ENCODE measurements around the gene SCYL2.

The SCYL2 gene

DNA sequence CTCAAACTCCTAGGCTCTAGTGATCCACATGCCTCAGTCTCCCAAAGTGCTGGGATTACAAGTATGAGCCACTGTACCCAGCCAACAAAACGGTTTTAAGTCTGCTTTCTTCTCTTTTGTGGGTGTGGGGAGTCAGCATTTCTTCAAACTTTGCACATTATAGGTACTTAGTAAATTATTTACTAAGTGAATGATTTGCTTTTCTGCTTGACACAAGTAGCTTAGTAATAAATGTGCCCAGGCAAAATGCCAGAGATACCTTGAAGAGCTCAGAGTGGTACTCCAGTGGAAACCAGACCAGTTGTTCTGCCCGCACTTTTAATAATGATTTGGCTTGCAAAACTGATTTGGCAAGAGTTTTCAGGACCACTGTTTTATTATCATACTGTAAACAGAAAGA lies 15.1 kb upstream of the SCYL2 start:
- ATAC-seq: no peak
- TF ChIP-seq TCF4 (CRISPR knock-in tag; IDR thresholded peaks at IDR 0.05; ENCODE audit: borderline replicate concordance): no peak
- TF ChIP-seq ZNF8 (CRISPR knock-in tag; IDR thresholded peaks at IDR 0.05): no peak

GRCh38 chr12:100253437-100253836 lies 13.5 kb upstream of the SCYL2 start:
- ATAC-seq: no peak
- TF ChIP-seq GLIS3 (CRISPR knock-in tag; IDR thresholded peaks at IDR 0.05) (no peak), ISL1 (CRISPR knock-in tag; IDR thresholded peaks at IDR 0.05) (no peak), ZC3H10 (CRISPR knock-in tag; IDR thresholded peaks at IDR 0.05) (no peak), CREB5 (CRISPR knock-in tag; IDR thresholded peaks at IDR 0.05; ENCODE audit: low read depth) (no peak), ARNTL (CRISPR knock-in tag; IDR thresholded peaks at IDR 0.05; ENCODE audit: borderline replicate concordance, low read depth) (no peak), ZNF565 (CRISPR knock-in tag; conservative IDR thresholded peaks at IDR 0.05; ENCODE audit: low read depth) (no peak), TSHZ2 (CRISPR knock-in tag; IDR thresholded peaks at IDR 0.05) (no peak), ZNF70 (CRISPR knock-in tag; IDR thresholded peaks at IDR 0.05) (no peak), ZNF8 (CRISPR knock-in tag; IDR thresholded peaks at IDR 0.05) (no peak), SNAI2 (CRISPR knock-in tag; IDR thresholded peaks at IDR 0.05) (no peak), RARB (CRISPR knock-in tag; IDR thresholded peaks at IDR 0.05) (no peak), PPARA (CRISPR knock-in tag; IDR thresholded peaks at IDR 0.05; ENCODE audit: borderline replicate concordance) (no peak), CSDC2 (CRISPR knock-in tag; IDR thresholded peaks at IDR 0.05) (no peak), TOX (CRISPR knock-in tag; IDR thresholded peaks at IDR 0.05; ENCODE audit: borderline replicate concordance) (no peak), ZFP3 (CRISPR knock-in tag; IDR thresholded peaks at IDR 0.05) (no peak), CSRNP3 (CRISPR knock-in tag; IDR thresholded peaks at IDR 0.05) (no peak), TCF4 (CRISPR knock-in tag; IDR thresholded peaks at IDR 0.05; ENCODE audit: borderline replicate concordance) (no peak)
- TF ChIP-seq, protein P1, sequence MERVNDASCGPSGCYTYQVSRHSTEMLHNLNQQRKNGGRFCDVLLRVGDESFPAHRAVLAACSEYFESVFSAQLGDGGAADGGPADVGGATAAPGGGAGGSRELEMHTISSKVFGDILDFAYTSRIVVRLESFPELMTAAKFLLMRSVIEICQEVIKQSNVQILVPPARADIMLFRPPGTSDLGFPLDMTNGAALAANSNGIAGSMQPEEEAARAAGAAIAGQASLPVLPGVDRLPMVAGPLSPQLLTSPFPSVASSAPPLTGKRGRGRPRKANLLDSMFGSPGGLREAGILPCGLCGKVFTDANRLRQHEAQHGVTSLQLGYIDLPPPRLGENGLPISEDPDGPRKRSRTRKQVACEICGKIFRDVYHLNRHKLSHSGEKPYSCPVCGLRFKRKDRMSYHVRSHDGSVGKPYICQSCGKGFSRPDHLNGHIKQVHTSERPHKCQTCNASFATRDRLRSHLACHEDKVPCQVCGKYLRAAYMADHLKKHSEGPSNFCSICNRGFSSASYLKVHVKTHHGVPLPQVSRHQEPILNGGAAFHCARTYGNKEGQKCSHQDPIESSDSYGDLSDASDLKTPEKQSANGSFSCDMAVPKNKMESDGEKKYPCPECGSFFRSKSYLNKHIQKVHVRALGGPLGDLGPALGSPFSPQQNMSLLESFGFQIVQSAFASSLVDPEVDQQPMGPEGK (CRISPR knock-in tag; IDR thresholded peaks at IDR 0.05; ENCODE audit: borderline replicate concordance): no peak

- TF ChIP-seq ESRRG (CRISPR knock-in tag; IDR thresholded peaks at IDR 0.05): no peak
- TF ChIP-seq ISL1 (CRISPR knock-in tag; IDR thresholded peaks at IDR 0.05): no peak
- no peak for TF ChIP-seq GLIS3 (CRISPR knock-in tag; IDR thresholded peaks at IDR 0.05)
- TF ChIP-seq CREB5 (CRISPR knock-in tag; IDR thresholded peaks at IDR 0.05; ENCODE audit: low read depth): no peak
- TF ChIP-seq, protein P1 (CRISPR knock-in tag; IDR thresholded peaks at IDR 0.05; ENCODE audit: borderline replicate concordance): no peak
- no peak for ATAC-seq
Observed at GRCh38 chr12:100254876-100255275, 12.1 kb upstream of the SCYL2 start.
